HG03571 (cell line): Measurements from ENCODE around the gene DIRAS1.

Source experiments
- ATAC-seq: cut with Tn5 transposase; IDR thresholded peaks from one replicate; pipeline ENCODE4 v1.9.1; 2021; ENCODE audit not compliant: unreplicated experiment

Gene DIRAS1

DNA sequence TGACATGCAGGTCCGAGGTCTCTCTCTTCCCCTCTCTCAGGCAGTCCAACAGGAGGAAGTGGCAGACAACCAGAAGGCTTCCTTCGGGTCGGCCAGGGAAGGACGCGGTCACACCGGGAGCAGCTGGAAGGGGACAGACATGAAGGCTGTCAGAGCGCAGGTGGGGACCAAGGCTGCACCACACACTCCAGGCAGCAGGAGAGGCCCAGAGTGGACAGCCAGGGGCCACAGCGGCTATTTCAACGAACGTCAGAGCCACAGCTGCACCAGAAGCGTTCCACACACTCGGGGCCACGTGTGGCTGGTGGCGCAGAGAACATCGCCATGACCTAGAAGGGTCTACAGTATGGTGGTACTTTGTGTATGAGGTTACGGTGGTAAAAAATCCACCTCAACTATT lies 34.6 kb upstream of the DIRAS1 start:
- no peak for ATAC-seq

DNA sequence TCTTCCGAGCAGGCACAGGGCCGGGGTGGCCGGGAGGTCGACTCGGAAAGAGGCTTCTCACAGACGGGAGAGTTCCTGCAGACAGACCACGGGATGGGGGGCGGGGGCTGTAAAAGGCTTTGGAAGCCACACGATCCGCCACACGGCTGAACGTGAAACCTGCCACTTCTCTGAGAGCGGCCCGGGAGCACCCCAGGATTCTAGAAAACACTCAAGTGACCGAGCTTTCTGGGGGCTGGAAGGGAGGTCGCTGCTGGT lies 34.2 kb upstream of the DIRAS1 start:
- ATAC-seq = no peak

DNA sequence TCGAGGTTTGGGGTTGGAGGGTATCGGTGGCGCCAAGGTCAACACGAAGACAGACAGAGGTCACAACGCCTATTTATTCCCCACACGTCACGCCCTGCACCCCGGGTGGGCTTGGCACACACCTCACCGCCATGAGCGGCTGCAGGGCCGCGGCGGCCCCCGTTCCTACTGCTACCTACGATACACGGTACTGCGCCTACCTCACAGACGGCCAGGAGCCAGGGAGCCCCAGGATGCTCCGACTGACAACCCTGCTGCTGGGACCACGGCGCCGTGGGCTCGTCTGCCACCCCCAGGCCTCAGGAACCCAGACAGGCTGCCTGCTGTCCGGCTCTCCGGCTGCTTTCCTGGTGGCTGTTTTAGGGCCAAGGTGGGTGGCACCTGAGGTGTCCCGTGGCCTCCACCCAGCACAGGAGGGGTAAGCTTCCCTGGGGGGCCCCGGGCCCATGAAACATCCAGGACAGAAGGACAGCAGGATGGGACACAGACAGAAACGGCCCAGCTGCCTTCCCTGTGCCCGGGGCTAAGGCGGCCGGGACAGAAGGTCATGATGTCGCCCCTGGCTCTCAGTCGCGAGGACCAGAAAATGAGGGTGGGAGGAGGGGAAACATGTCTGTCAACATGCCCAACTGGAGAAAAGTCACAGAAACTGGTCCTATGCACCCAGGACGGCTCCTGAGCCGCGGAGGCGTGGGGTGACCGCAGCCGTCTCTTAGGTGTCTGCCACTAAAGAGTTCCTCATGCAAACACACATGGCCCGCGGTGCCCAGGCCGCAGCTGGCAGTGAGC lies 33.7 kb upstream of the DIRAS1 start:
- no peak for ATAC-seq

DNA sequence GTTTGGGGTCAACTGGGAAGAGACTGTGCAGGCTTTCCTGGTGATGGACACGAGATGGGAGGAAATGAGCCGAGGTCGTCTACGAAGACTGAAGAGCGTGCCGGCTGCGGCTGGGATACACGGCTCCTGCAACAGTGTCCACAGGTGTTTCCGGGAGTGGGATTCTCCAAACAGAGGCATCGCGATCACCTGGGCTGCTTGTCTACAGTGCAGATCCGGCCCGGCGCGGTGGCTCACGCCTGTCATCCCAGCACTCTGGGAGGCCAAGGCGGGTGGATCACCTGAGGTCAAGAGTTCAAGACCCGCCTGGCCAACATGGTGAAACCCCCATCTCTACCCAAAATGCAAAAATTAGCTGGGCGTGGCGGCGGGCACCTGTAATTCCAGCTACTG lies 30.3 kb upstream of the DIRAS1 start:
- no peak for ATAC-seq

DNA sequence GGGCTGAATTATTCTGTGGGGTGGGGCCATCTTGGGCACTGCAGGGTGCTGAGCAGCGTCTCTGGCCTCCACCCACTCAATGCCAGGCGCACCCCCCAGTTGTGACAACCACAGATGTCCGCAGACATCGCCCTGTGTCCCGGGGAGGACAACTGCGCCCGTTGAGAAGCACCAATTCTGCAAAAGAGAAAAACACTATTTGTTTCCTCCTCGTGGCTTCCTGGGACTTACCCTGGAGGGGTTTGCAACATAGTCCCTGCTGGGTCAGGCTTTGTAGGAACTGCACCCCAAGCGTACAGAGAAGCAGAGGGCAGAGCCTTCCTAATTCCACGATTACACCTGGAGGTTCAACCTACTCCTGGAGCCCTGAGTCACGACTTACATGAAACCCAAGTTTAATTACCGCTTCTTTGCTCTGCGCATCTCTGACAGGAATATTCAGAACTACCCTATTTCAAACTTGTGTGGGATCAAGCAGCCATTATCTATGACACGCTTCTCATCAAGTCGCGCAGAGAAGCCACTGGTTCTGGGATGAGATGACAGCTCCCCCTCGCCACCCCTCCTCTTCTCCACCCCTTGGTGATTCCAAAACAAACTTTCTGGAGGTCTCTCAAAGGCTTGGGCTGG lies 29.8 kb upstream of the DIRAS1 start:
- no peak for ATAC-seq

GRCh38 chr19:2747349-2747748 lies 26.2 kb upstream of the DIRAS1 start:
- ATAC-seq = no peak

- no peak for ATAC-seq
Observed at GRCh38 chr19:2744113-2744512, 22.9 kb upstream of the DIRAS1 start.

DNA sequence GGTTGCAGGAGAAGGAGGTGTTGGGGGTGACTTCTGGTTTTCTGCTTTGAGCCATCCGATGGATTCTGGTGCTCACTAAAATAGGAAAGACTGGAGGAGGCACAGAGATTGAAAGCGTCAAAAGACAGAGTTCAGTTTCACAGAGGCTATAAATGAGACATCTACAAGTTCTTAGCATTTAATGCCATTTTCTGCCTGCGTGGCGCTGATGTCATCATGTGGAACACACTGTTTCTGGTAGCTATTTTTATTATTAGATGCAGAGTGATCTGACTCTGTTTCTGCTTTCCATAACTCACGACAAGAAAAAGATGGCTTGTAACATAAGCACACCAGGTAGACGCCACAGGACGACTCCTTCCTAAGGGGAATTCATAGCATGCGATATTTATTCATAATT lies 21.9 kb upstream of the DIRAS1 start:
- no peak for ATAC-seq

GRCh38 chr19:2740314-2740656 lies 19.1 kb upstream of the DIRAS1 start:
- no peak for ATAC-seq

DNA sequence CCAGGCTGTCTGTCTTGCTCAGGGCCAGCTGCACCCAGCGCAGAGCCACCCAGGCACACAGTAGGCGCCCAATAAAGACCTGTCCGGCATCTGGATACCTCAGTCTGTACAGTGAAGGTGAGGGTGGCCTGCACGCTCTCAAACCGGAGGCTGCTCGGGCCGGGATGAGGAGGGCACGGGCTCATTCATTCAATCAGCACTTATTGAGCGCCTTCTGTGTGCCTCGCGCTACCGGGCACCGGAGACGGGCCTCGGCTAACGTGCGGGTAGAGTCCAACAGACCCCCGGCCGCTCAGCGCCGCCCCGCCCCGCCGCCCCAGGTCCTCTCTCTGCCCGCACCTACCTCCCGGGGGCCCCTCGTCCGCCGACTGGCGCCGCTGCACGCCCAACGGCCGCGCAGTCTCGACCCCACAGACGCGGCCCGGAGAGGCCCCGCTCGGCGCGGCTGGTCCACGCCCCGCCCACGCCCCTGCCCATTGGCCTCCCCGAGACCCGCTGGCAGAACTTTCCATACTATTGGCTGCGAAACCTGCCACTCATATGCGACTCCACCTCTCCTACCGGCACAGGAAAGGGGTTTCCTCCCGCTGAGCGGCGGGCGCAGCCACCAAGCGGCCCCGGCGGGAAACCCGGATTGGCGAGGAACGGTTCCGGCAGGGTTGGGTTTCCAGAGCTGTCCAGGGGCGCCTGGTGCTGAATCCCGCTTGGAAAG lies 18.6 kb upstream of the DIRAS1 start, which contains the start of gene SLC39A3:
Gene SLC39A3 (minus strand): TSS at position 416 of the 712 bp plus-strand sequence. CDS start 2,760 bp downstream, outside the sequence.
- peak; percentile 75 for ATAC-seq

GRCh38 chr19:2736550-2737190 lies 15.5 kb upstream of the DIRAS1 start:
- ATAC-seq = no peak

GRCh38 chr19:2735374-2735773 lies 14.2 kb upstream of the DIRAS1 start:
- no peak for ATAC-seq

GRCh38 chr19:2734589-2735288 lies 13.6 kb upstream of the DIRAS1 start:
- no peak for ATAC-seq

- no peak for ATAC-seq
Observed at GRCh38 chr19:2733930-2734588, 12.9 kb upstream of the DIRAS1 start.

DNA sequence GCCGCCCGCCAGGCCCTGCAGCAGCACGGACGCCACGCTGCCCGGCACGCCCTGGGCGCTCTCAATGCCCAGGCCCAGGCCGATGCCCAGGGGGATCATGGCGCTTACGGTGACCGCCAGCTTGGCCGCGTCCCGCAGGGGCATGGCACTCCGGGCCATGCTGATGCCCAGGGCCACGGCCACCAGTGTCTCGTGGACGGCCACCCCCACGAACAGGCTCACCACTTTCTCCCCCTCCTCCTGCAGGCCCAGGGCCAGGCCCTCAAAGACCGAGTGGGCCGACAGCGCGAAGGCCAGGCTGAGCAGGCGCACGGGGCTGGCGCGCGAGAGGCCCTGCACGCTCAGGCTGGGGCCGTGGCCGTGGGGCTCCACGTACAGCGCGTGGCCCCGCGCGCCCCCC lies 11.7 kb upstream of the DIRAS1 start:
- ATAC-seq = no peak

DNA sequence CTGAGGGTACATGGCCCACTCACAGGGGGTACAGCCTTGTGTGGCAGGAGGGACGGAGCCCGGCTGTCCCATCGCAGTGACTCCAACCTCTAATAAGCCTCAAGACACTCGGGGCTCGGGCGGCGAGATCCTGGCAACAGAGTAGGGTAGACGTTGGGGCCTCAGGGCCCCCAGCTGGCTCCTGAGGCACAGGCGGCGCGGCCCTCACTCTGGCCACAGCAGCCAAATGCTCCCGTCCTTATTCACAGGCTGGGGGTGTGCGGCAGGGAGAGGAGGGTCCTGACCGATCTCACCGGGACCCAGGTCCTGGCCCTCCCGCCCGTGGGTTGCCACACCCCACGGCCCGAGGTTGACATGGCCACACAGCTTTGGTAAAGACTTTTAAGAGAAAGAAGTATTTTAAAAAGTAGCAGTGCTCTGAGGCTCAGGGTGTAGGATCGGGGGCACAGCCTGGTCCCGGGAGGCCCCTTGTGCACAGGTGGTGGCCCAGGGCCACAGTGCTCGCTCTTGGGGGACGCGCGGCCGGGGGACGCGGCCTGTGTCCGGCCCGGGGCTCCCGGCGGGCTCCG lies 11.1 kb upstream of the DIRAS1 start:
- no peak for ATAC-seq

DNA sequence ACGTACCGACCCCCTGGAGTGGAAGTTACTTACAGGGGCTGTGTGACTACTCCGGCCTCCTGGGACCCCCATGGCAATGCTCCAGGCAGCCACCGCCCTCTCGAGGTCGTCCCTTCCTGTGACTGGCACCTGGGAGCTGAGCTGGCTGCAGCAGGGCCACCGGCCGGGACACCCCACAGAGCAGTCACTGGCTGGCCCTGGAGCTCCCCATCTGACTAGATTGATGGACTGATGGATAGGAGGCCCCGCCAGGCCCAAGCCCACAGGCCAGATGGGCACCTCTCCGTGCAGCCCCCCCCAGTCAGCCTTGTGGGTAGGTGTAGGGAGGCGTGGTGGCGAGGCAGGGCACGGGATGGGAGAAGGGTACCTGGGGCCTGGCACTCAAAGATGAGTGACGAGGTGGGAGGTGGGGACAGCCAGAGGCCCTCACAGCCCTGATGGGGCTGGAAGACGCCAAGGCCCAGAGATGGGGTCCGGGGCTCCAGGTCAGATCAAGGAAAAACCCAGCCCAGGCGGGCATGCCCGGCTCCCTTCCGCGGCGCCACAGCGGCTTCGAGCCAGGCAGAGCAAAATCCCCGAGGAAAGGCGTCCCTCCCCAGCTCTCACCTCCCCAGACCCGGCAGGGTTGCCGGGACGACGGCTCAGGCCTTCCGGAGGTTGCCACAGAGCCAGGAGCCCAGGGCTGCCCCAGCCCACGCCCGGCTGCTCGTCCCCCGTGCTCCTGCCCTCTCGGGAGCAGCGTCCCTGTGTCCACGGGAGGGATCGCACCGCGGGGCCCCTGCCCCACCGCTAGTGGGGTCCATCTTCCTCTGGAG lies 10.2 kb upstream of the DIRAS1 start:
- no peak for ATAC-seq

GRCh38 chr19:2729943-2730818 lies 9.0 kb upstream of the DIRAS1 start:
- no peak for ATAC-seq
